ENCODE results near the gene BDKRB1. TPM values are rescaled to one million over a fixed set of nuclear protein-coding genes. Genes with fewer than 3 reads are reported as not detected.

BDKRB1 gene
- total and polyA plus RNA-seq, 10 of the 15 experiments (the other 5 are each of a cell fraction or from before 2014, with no cell fraction given): 0.21 TPM; not detected in 9

DNA sequence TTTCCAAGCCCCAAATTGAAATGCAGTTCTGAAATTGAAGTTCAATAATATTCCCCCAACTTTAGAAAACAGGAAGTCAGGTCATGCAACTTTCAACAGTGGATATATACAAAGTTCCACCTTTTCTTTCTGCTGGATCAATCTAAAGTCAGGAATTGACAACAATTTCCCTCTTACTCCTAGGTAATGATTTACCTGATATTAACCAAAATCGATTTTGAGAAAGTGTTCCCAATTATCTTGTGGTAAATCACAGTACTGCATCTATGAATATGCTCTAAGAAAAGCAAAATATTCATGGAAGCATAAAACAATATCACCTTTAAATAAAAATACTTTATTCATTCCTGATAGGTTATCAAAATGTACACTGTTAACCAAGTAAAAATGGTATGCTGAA is 28.4 kb downstream of the BDKRB1 start:
- Histone ChIP-seq H3K4me1 (ENCODE audit: control insufficient read depth, insufficient read depth, low read length) (no peaks in the 10 kb centered on the region), H3K9ac (ENCODE audit: control insufficient read depth, insufficient read depth, low read length) (no peak overlapping the region), H3K9me3 (replicated peaks; ENCODE audit: control insufficient read depth, insufficient read depth, low read length) (no peaks in the 10 kb centered on the region), H2AFZ (ENCODE audit: control insufficient read depth, low read depth, low read length) (no peak overlapping the region), H3K36me3 (ENCODE audit: control insufficient read depth in 2 of 2, insufficient read depth in 2 of 2, low read length in 1 of 2) (peaks cover 0 to 8% of the 10 kb centered on the region in 2 experiments), H3K27me3 (replicated peaks in 1 of 2; ENCODE audit: control insufficient read depth in 2 of 2, insufficient read depth in 2 of 2, low read length in 1 of 2) (no peaks in the 10 kb centered on the region), H3K4me2 (ENCODE audit: control insufficient read depth, insufficient read depth) (no peak overlapping the region), H3K79me2 (ENCODE audit: control insufficient read depth, insufficient read depth, low read length) (no peaks in the 10 kb centered on the region), H3K4me3 (no peak overlapping the region), H3K27ac (ENCODE audit: control insufficient read depth, insufficient read depth) (no peak overlapping the region), H4K20me1 (ENCODE audit: control insufficient read depth, insufficient read depth) (no peaks in the 10 kb centered on the region)
- no TSS peak for BruUV-seq (replicated peaks)
- in situ Hi-C loops (cut with MboI): no loop called here
- DNase-seq (ENCODE audit: low read depth, low spot score) (no peak), ATAC-seq (no peak), FAIRE-seq (no peak)
- CTCF ChIA-PET: no interaction called here
- TF ChIP-seq MXI1 (IDR thresholded peaks at IDR 0.05; ENCODE audit: low read depth, low read length): no peak
- TF ChIP-seq MYC (IDR thresholded peaks at IDR 0.05; ENCODE audit: insufficient read depth, insufficient read length, insufficient replicate concordance, low read length, severe bottlenecking): no peak
- TF ChIP-seq CHD4 (IDR thresholded peaks at IDR 0.05): no peak
- TF ChIP-seq E2F8 (IDR thresholded peaks at IDR 0.05; ENCODE audit: low read depth, partially characterized antibody): no peak
- intact Hi-C loops (cut with micrococcal nuclease; ENCODE audit: unreplicated experiment): no loop called here
- POLR2A ChIA-PET: no interaction called here
- RAD21 ChIA-PET (ENCODE audit: unreplicated experiment): no interaction called here
- 86% methylated on average over 1 of the region's 1 CpG for WGBS (ENCODE audit: insufficient coverage, insufficient replicate concordance, low lambda C conversion rate, missing lambda C conversion rate)
- SMC1A ChIA-PET (ENCODE audit: uncharacterized antibody, unreplicated experiment): no interaction called here

GRCh38 chr14:96285667-96286066 is 29.7 kb downstream of the BDKRB1 start:
- 95% methylated on average over 17 of the region's 17 CpGs for WGBS (ENCODE audit: insufficient coverage, insufficient replicate concordance, low lambda C conversion rate, missing lambda C conversion rate)
- H4K20me1 ChIP-seq (ENCODE audit: control insufficient read depth, insufficient read depth): no peaks in the 10 kb centered on the region
- ChIA-PET POLR2A (no interaction called here), CTCF (interaction anchor here (1.3 to 2.7 kb wide), 4 partner anchors 9 to 185 kb away, joined by 4 to 11 read pairs (median 5); no protein-coding TSS in a partner anchor), RAD21 (ENCODE audit: unreplicated experiment) (no interaction called here), SMC1A (ENCODE audit: uncharacterized antibody, unreplicated experiment) (interaction anchor here (1.4 to 1.8 kb wide), 2 partner anchors 12 to 187 kb away, joined by 4 to 5 read pairs; no protein-coding TSS in a partner anchor)
- in situ Hi-C loops (cut with MboI): no loop called here
- no peaks in the 10 kb centered on the region for H3K27me3 ChIP-seq (replicated peaks in 1 of 2; ENCODE audit: control insufficient read depth in 2 of 2, insufficient read depth in 2 of 2, low read length in 1 of 2)
- no peak for DNase-seq (ENCODE audit: low read depth, low spot score)
- H3K27ac ChIP-seq (ENCODE audit: control insufficient read depth, insufficient read depth): no peak overlapping the region
- peaks cover 0 to 11% of the 10 kb centered on the region in 2 experiments for H3K36me3 ChIP-seq (ENCODE audit: control insufficient read depth in 2 of 2, insufficient read depth in 2 of 2, low read length in 1 of 2)
- BruUV-seq (replicated peaks): no TSS peak
- H3K9me3 ChIP-seq (replicated peaks; ENCODE audit: control insufficient read depth, insufficient read depth, low read length): no peaks in the 10 kb centered on the region
- H3K4me1 ChIP-seq (ENCODE audit: control insufficient read depth, insufficient read depth, low read length): no peaks in the 10 kb centered on the region
- H3K79me2 ChIP-seq (ENCODE audit: control insufficient read depth, insufficient read depth, low read length): no peaks in the 10 kb centered on the region
- H3K4me3 ChIP-seq: no peak overlapping the region
- no peak overlapping the region for H3K4me2 ChIP-seq (ENCODE audit: control insufficient read depth, insufficient read depth)
- no peak for ATAC-seq
- H3K9ac ChIP-seq (ENCODE audit: control insufficient read depth, insufficient read depth, low read length): no peak overlapping the region
- no peak for FAIRE-seq
- H2AFZ ChIP-seq (ENCODE audit: control insufficient read depth, low read depth, low read length): no peak overlapping the region
- intact Hi-C loops (cut with micrococcal nuclease; ENCODE audit: unreplicated experiment): no loop called here
- TF ChIP-seq ZSCAN29 (IDR thresholded peaks at IDR 0.05) (no peak), ETV6 (conservative IDR thresholded peaks at IDR 0.05 in 1 of 2, IDR thresholded peaks at IDR 0.05 in 1 of 2; ENCODE audit: borderline replicate concordance in 1 of 2, low read depth in 1 of 2) (no peak), PML (IDR thresholded peaks at IDR 0.05; ENCODE audit: low read length) (no peak), ZNF207 (IDR thresholded peaks at IDR 0.05; ENCODE audit: borderline replicate concordance) (no peak)
- TF ChIP-seq, protein P1, sequence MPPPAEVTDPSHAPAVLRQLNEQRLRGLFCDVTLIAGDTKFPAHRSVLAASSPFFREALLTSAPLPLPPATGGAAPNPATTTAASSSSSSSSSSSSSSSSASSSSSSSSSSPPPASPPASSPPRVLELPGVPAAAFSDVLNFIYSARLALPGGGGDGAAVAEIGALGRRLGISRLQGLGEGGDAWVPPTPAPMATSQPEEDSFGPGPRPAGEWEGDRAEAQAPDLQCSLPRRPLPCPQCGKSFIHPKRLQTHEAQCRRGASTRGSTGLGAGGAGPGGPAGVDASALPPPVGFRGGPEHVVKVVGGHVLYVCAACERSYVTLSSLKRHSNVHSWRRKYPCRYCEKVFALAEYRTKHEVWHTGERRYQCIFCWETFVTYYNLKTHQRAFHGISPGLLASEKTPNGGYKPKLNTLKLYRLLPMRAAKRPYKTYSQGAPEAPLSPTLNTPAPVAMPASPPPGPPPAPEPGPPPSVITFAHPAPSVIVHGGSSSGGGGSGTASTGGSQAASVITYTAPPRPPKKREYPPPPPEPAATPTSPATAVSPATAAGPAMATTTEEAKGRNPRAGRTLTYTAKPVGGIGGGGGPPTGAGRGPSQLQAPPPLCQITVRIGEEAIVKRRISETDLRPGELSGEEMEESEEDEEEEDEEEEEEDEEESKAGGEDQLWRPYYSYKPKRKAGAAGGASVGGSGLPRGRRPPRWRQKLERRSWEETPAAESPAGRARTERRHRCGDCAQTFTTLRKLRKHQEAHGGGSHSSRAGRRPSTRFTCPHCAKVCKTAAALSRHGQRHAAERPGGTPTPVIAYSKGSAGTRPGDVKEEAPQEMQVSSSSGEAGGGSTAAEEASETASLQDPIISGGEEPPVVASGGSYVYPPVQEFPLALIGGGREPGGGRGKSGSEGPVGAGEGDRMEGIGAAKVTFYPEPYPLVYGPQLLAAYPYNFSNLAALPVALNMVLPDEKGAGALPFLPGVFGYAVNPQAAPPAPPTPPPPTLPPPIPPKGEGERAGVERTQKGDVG (CRISPR knock-in tag; IDR thresholded peaks at IDR 0.05): no peak
- TF ChIP-seq, protein P2, sequence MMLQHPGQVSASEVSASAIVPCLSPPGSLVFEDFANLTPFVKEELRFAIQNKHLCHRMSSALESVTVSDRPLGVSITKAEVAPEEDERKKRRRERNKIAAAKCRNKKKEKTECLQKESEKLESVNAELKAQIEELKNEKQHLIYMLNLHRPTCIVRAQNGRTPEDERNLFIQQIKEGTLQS (IDR thresholded peaks at IDR 0.05; ENCODE audit: borderline replicate concordance, extremely low read depth, low read depth, low read length): no peak
